ENCODE data around the gene YPEL2.

DNA sequence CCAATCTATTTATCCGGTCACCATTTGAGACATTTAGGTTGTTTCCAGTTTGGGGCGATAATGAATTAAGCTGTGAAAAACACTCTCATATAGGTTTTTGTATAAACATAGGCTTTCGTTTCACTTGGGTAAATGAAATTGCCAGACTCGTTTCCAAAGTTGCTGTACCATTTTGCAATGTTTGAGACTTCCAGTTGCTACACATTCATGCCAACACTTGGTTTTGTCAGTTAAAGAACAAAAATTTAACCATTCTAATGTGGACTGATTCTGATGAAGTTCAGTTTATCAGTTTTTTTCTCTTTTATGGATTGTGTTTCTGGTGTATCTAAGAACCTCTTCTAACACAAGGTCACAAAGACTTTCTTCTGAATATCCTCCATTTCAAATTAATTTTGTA is 52.4 kb downstream of the YPEL2 start:
- TF ChIP-seq CTCF (IDR thresholded peaks at IDR 0.05; ENCODE audit: poor library complexity) (no peak), EZH2 (IDR thresholded peaks at IDR 0.05; ENCODE audit: borderline replicate concordance) (no peak)

All from hepatocyte (in vitro differentiated cells).